Activated naive CD8-positive, alpha-beta T cell treated with anti-CD3 and anti-CD28 coated beads for 36 hours (primary cell): ENCODE data around the gene ACOT7. TPM values are rescaled to one million over a fixed set of nuclear protein-coding genes. Genes with fewer than 3 reads are reported as not detected.

Experiments used
- DNase-seq: peaks from one replicate; pipeline ENCODE4 v3.0.0; 2021
- H3K27ac Mint-ChIP-seq: one replicate; pipeline ENCODE4 v1.8.0; 2022; ENCODE audit warnings: mild to moderate bottlenecking, moderate library complexity, mixed read lengths
- H3K27me3 Mint-ChIP-seq: one replicate; pipeline ENCODE4 v1.8.0; 2022; ENCODE audit warnings: mild to moderate bottlenecking, mixed read lengths
- H3K36me3 Mint-ChIP-seq: one replicate; pipeline ENCODE4 v1.8.0; 2021; ENCODE audit warnings: mild to moderate bottlenecking, mixed read lengths
- H3K4me1 Mint-ChIP-seq: one replicate; pipeline ENCODE4 v1.8.0; 2021; ENCODE audit warnings: mixed read lengths
- H3K4me3 Mint-ChIP-seq: one replicate; pipeline ENCODE4 v1.8.0; 2022; ENCODE audit warnings: mild to moderate bottlenecking, moderate library complexity, mixed read lengths
- H3K9me3 Mint-ChIP-seq: one replicate; pipeline ENCODE4 v1.8.0; 2022; ENCODE audit warnings: mixed read lengths
- total RNA-seq, 2 experiments: library from RNA; stranded (reverse); gene quantifications; one replicate each; pipeline ENCODE4 v1.2.3, GENCODE V29; 2021

Gene ACOT7
- total RNA-seq, 2 experiments from 2014 or later, result 80.8 to 86.2 TPM

- H3K9me3 Mint-ChIP-seq, result no peaks in the 10 kb centered on the region
- no peak overlapping the region for H3K27ac Mint-ChIP-seq
- H3K27me3 Mint-ChIP-seq, result no peaks in the 10 kb centered on the region
- no peaks in the 10 kb centered on the region for H3K36me3 Mint-ChIP-seq
- no peak overlapping the region for H3K4me3 Mint-ChIP-seq
- no peak for DNase-seq
- no peaks in the 10 kb centered on the region for H3K4me1 Mint-ChIP-seq
Observed at GRCh38 chr1:6267686-6268322, 125.8 kb downstream of the ACOT7 start.

GRCh38 chr1:6266641-6267040 lies 126.9 kb downstream of the ACOT7 start:
- Mint-ChIP-seq H3K27me3 (peaks cover 5% of the 10 kb centered on the region), H3K27ac (no peak overlapping the region), H3K4me3 (no peak overlapping the region), H3K9me3 (no peaks in the 10 kb centered on the region), H3K36me3 (no peaks in the 10 kb centered on the region), H3K4me1 (no peaks in the 10 kb centered on the region)
- DNase-seq, result no peak

GRCh38 chr1:6265151-6265550 lies 128.4 kb downstream of the ACOT7 start:
- H3K27ac Mint-ChIP-seq, result no peak overlapping the region
- peaks cover 8% of the 10 kb centered on the region for H3K27me3 Mint-ChIP-seq
- H3K4me1 Mint-ChIP-seq, result no peaks in the 10 kb centered on the region
- no peaks in the 10 kb centered on the region for H3K9me3 Mint-ChIP-seq
- H3K36me3 Mint-ChIP-seq, result no peaks in the 10 kb centered on the region
- no peak for DNase-seq
- H3K4me3 Mint-ChIP-seq, result no peak overlapping the region

- H3K4me1 Mint-ChIP-seq, result no peaks in the 10 kb centered on the region
- no peak overlapping the region for H3K27ac Mint-ChIP-seq
- H3K9me3 Mint-ChIP-seq, result no peaks in the 10 kb centered on the region
- H3K27me3 Mint-ChIP-seq, result peaks cover 20% of the 10 kb centered on the region
- no peaks in the 10 kb centered on the region for H3K36me3 Mint-ChIP-seq
- no peak for DNase-seq
- no peak overlapping the region for H3K4me3 Mint-ChIP-seq
Observed at GRCh38 chr1:6263716-6264115, 129.9 kb downstream of the ACOT7 start.

- Mint-ChIP-seq H3K9me3 (no peaks in the 10 kb centered on the region), H3K27me3 (peaks cover 20% of the 10 kb centered on the region), H3K4me1 (no peaks in the 10 kb centered on the region), H3K4me3 (no peak overlapping the region), H3K36me3 (no peaks in the 10 kb centered on the region), H3K27ac (no peak overlapping the region)
- DNase-seq, result no peak
Observed at GRCh38 chr1:6262555-6263420, 130.8 kb downstream of the ACOT7 start.

- Mint-ChIP-seq H3K27me3 (peaks cover 20% of the 10 kb centered on the region), H3K4me3 (peak overlapping the region; percentile 40), H3K36me3 (no peaks in the 10 kb centered on the region), H3K4me1 (no peaks in the 10 kb centered on the region), H3K27ac (no peak overlapping the region), H3K9me3 (no peaks in the 10 kb centered on the region)
- DNase-seq, result no peak
Observed at GRCh38 chr1:6261615-6261995, 132.0 kb downstream of the ACOT7 start.

- peak; percentile 78 for DNase-seq
- no peaks in the 10 kb centered on the region for H3K36me3 Mint-ChIP-seq
- H3K9me3 Mint-ChIP-seq, result no peaks in the 10 kb centered on the region
- H3K27me3 Mint-ChIP-seq, result peaks cover 20% of the 10 kb centered on the region
- no peak within 1 kb of the TSS for H3K27ac Mint-ChIP-seq
- H3K4me1 Mint-ChIP-seq, result no peaks in the 10 kb centered on the region
- peak within 1 kb of the TSS; percentile 40 for H3K4me3 Mint-ChIP-seq
Observed at GRCh38 chr1:6260961-6261614, 132.5 kb downstream of the ACOT7 start, which contains the start of gene GPR153. Gene GPR153 (minus strand): TSS chr1:6261098. CDS start chr1:6254905, 6,193 bp downstream.

GRCh38 chr1:6260433-6260934 lies 133.1 kb downstream of the ACOT7 start:
- no peaks in the 10 kb centered on the region for H3K4me1 Mint-ChIP-seq
- no peaks in the 10 kb centered on the region for H3K36me3 Mint-ChIP-seq
- no peak overlapping the region for H3K4me3 Mint-ChIP-seq
- H3K27ac Mint-ChIP-seq, result no peak overlapping the region
- peaks cover 20% of the 10 kb centered on the region for H3K27me3 Mint-ChIP-seq
- no peaks in the 10 kb centered on the region for H3K9me3 Mint-ChIP-seq
- DNase-seq, result peak; percentile 43

- H3K4me1 Mint-ChIP-seq, result no peaks in the 10 kb centered on the region
- H3K4me3 Mint-ChIP-seq, result peak overlapping the region; percentile 18
- H3K36me3 Mint-ChIP-seq, result no peaks in the 10 kb centered on the region
- DNase-seq, result peak; percentile 84
- no peaks in the 10 kb centered on the region for H3K9me3 Mint-ChIP-seq
- H3K27ac Mint-ChIP-seq, result no peak overlapping the region
- H3K27me3 Mint-ChIP-seq, result peaks cover 20% of the 10 kb centered on the region
Observed at GRCh38 chr1:6259491-6260362, 133.8 kb downstream of the ACOT7 start.

- Mint-ChIP-seq H3K36me3 (no peaks in the 10 kb centered on the region), H3K4me1 (no peaks in the 10 kb centered on the region), H3K4me3 (no peak overlapping the region), H3K27ac (no peak overlapping the region), H3K9me3 (no peaks in the 10 kb centered on the region), H3K27me3 (peaks cover 20% of the 10 kb centered on the region)
- DNase-seq, result no peak
Observed at GRCh38 chr1:6258675-6259074, 134.9 kb downstream of the ACOT7 start.

GRCh38 chr1:6257541-6258069 lies 136.0 kb downstream of the ACOT7 start:
- H3K9me3 Mint-ChIP-seq, result no peaks in the 10 kb centered on the region

GRCh38 chr1:6256645-6257044 lies 136.9 kb downstream of the ACOT7 start:
- Mint-ChIP-seq H3K27me3 (peaks cover 16% of the 10 kb centered on the region), H3K4me3 (no peak overlapping the region), H3K36me3 (no peaks in the 10 kb centered on the region), H3K4me1 (no peaks in the 10 kb centered on the region), H3K9me3 (no peaks in the 10 kb centered on the region), H3K27ac (no peak overlapping the region)
- no peak for DNase-seq

More at GRCh38 chr1:6257541-6258069, 136.0 kb downstream of the ACOT7 start:
- DNase-seq, result no peak
- Mint-ChIP-seq H3K4me3 (no peak overlapping the region), H3K27me3 (peaks cover 20% of the 10 kb centered on the region), H3K36me3 (no peaks in the 10 kb centered on the region), H3K27ac (no peak overlapping the region), H3K4me1 (no peaks in the 10 kb centered on the region)

- DNase-seq, result no peak
Observed at GRCh38 chr1:6254691-6255090, 138.9 kb downstream of the ACOT7 start.

GRCh38 chr1:6253380-6253779 lies 140.2 kb downstream of the ACOT7 start:
- Mint-ChIP-seq H3K4me3 (no peak overlapping the region), H3K36me3 (no peaks in the 10 kb centered on the region), H3K4me1 (no peaks in the 10 kb centered on the region), H3K27ac (no peak overlapping the region), H3K27me3 (peaks cover 22% of the 10 kb centered on the region), H3K9me3 (no peaks in the 10 kb centered on the region)
- no peak for DNase-seq

More at GRCh38 chr1:6254691-6255090, 138.9 kb downstream of the ACOT7 start:
- H3K4me1 Mint-ChIP-seq, result no peaks in the 10 kb centered on the region
- no peaks in the 10 kb centered on the region for H3K36me3 Mint-ChIP-seq
- peaks cover 25% of the 10 kb centered on the region for H3K27me3 Mint-ChIP-seq
- H3K9me3 Mint-ChIP-seq, result no peaks in the 10 kb centered on the region
- no peak overlapping the region for H3K27ac Mint-ChIP-seq
- H3K4me3 Mint-ChIP-seq, result no peak overlapping the region
